Esophagus mucosa (tissue), 1 donor: ENCODE results near the gene RAB33A. TPM values are rescaled to one million over a fixed set of nuclear protein-coding genes. Genes with fewer than 3 reads are reported as not detected.
A peak's percentile ranks its signal among the peaks of the same experiment; 100 is the strongest.

Experiments used
- ATAC-seq: fragments of 200-7000 bp; cut with Tn5 transposase; one replicate; pipeline ENCODE4 v1.9.1; 2020
- total RNA-seq: library from RNA; stranded (reverse); gene quantifications from one replicate; pipeline ENCODE4 v1.2.4, GENCODE V29; 2023
- donor health status: DM: yes; HTN: yes; CAD: no.

The RAB33A gene
- 0.20 TPM for total RNA-seq

DNA sequence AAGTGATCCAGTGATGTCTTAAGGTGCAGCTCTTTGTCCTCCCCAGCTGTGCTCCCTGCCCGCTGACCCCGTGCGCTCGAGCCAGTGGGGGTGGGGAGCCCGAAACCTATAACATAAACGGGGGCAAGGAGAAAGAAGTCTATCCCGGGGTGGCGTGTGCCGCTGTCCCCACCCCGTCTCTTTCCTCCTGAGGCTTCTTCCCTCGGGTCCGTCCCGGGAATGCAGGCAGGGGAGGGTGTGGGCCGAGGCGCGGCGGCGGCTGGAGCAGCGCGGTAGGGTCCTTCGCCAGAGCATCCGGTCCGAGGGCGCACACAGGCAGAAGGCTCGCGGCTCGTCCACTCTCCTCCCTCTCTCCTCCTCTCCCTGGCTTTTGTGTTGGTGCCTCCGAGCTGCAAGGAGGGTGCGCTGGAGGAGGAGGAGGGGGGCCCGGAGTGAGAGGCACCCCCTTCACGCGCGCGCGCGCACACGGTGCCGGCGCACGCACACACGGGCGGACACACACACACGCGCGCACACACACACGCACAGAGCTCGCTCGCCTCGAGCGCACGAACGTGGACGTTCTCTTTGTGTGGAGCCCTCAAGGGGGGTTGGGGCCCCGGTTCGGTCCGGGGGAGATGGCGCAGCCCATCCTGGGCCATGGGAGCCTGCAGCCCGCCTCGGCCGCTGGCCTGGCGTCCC, at the start of gene RAB33A:
TSS of gene RAB33A (plus strand) at position 517 of the 681 bp plus-strand sequence. CDS start at position 618, 101 bp downstream.
- peak; percentile 36 for ATAC-seq

DNA sequence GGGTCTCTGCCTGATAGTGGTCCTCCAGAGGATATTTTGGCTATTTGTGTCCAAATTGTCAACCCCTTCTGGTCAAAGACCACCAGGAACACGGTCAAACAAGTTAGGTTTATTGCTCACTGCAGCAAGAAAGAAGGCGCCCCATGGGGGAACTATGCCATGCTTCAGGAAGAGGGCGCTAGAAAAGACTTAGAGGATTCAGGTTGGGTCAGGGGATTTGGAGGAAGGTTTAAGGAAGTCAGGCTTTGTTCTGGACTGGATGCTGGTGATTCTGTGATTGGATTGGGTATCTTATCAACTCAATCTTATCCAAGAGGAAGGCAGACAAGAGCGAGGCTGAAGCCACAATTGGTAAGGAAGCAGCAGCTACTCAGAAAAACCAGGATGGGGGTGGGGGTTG, 47.2 kb upstream of the RAB33A start:
- no peak for ATAC-seq

DNA sequence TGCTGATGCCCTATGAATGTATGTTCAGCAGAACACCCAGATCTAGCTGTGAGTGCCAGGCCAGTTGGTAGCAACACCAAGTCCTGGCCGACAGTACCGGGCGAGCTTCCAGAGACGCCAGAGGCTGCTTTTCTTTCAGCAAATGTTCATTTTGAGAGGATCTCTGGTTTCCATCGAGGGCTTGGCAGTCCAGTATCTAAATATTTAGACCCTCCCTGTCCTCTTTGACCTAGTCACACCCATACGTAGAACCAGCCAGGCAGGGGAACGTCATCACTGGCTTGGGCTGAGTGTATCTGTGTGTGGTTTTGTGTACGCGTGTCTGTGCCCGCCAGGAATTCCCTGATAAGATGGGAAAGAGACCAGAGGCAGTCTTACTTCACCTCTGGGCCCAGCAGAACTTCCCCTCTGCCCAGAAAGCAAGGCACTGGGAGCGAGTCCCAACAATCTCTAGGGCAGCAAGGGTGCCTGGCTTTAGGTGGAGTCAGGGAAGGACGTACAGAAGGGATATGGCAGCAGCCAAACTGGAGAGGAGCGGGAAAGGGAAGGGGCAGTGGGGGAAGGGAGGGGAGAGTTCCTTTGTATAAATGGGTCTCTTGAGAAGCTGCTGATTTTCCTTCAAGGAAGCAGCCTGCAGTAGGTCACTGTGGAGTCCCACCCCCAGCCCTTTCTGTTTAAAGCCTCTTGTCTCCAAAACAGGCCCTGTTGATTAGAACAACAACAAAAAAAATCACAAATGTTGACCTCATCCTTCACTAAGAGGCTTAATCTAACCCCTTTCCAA, 46.5 kb upstream of the RAB33A start:
- ATAC-seq = peak; percentile 84

DNA sequence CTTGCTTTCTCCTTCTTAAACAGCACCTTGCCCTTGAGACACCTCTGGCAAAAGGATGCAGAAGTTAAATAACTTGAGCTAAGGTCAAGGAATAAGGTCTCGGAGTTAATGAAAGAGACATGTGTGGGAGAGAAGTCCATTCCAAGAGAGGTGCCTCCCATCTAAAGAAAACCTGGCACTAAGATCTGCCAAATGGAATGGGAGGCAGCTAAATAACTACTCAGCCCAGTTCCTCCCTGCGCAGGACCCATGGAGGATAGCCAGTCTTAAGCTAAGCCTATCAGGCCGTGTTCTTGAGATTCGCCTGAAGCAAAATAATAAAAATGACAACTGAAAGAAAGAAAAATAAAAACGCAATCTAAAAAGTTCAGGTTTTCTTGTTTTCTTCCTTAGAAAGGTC, 40.8 kb upstream of the RAB33A start:
- no peak for ATAC-seq

DNA sequence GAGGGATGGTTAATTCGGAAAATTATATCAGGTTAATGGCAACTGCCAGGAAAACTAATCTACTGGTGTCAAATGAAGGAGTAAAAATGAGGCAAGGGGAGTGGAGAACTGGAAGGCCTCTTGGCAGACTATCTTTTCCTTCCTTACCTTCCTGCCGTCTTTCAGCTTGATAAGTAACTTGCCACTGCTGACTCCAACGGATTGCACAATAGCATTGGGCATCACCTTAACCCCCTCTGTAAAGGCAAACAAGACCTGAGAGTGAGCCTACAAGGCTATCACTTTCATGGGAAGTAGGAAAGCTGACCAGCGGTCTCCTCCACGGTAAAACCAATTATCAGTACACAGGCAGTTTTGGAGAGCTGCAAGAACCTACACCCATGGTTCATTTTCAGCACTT, 35.3 kb upstream of the RAB33A start:
- no peak for ATAC-seq

DNA sequence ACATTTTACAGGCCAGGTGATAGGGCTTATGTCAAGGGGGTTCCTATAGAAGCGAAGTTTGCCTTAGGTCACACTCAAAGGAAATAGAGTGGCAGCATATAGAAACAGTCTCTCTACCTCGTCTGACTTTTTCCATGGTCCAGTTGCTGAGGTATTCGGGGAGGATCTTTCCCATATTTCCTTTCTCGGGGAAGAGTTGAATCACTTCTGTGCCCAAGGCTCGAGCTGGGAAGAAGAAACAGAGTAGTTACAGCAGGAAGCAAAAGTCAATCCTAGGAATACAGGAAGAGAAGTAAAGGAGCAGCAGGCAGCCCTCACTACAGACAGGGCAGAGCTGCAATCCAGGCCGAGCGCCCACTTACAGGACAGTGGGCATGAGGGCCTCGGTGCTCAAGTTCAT, 34.8 kb upstream of the RAB33A start:
- no peak for ATAC-seq

DNA sequence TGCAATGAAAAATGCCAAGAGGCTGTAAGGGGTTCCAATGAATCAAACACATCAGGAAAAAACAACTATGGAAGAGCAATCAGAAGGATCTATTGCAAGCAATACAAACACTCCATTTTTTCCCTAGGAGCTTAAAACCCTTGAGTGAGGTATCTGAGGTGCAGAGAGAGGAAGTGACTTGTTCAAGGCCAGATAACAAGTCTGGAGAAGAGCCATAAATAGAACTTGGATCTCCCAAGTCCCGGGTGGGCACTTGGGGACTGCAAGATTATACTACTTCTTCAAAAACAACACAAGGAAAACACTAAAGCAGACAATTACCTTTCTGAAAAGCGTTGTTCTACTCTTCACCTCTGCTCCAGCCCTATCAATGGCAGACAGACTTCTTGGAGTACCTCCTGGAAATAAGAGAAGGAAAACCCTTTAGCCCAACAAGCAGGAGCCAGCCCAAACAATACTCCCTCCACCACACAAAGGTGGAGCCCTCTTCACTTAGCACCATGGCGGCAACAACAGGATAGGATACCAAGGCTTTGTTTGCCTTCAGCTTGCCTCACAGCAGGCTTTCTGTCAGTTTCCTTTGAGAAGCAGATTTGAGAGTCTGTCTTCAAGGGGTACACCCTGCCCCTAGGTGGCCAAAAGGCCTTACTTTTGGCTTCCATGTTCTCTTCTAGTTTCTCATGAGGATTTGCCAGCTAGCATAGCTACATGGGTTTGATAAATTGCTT, 32.1 kb upstream of the RAB33A start:
- ATAC-seq = no peak

DNA sequence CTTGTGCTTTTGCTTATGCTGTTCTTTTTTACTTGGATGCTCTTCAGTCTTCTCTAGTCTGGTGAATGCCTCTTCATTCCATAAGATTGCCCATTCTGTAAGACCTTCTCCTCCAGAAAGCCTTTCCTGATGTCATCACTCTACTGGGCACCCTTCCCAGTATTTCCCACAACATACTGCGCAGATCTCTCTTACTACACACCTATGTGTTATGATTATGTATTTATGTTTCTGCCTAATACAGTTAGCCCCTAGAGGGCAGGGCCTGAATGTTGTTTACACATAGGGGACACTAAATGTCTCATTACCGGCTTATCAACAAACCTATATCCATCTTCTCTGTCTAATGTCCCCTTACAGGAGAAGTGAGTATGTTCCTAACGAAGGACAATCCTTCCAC, 27.3 kb upstream of the RAB33A start:
- ATAC-seq = no peak

DNA sequence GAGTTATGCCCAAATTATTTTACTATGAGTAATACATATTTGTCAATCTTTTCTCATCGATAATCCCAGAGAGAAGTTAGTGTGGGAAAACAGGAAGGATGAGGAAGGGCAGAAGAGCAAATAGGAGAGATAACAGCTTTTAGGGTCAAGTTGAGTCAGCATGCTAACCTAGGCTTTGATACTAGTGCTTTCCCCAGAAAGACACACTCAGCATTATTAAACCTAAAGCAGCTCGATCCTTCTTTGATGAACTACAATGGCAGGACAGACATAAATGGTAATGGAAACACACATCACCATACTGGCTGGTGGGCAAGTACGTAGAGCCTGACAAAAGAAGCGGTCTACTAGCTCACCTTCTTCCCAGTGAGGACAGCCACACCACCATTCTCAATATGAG, 26.6 kb upstream of the RAB33A start:
- no peak for ATAC-seq

DNA sequence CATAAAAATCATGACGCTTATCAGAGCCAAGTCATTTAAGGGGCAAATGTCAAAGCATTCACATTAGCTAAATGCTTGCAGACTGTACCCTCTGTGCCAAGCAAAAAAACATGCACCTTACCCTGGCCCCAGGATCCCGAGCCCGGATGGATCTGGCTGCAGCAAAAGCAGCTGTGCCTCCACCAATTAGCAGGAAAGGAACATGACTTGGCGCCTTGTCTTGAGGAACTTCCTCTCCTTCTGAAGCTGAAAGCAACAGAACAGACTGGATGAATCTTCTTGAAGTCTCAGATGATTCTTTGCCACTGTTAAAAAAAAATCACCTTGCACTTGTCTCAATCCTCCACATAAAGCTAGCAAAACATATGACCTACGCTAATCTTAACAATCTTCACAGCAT, 24.1 kb upstream of the RAB33A start:
- no peak for ATAC-seq

DNA sequence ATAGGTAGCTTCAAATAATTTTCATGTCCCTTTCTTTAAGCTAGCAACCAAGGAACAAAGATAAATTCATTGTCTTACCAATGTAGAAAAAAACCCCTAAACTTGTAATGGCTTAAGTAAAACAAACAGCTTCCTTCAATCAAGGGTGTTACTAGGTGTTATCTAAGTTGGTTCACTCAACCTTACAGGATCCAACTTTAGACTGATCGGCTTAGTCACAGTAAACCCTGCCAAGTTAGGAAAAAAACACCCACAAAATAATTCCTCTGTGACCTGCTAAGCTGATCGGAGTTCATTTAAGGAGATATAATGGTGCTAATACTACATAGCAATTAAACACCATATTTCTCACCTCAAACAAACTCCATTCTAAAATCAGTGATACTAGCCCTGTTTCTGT, 16.2 kb upstream of the RAB33A start:
- ATAC-seq = no peak

DNA sequence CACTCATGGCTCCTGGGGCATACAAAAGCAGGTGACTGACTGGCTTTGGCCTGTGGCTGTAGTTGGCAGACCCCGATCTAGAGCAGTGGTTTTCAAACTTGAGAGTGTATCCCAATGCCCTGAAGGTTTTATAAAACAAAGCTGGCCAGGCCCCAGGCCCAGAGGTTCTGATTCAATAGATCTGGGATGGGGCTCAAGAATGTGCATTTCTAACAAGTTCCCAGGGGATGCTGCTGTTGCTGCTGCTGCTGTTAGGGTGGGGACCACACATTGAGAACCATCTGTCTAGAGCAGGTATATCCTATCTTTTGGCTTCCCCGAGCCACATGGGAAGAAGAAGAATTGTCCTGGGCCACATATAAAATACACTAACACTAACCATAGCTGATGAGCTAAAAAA, 13.5 kb upstream of the RAB33A start:
- ATAC-seq = no peak

DNA sequence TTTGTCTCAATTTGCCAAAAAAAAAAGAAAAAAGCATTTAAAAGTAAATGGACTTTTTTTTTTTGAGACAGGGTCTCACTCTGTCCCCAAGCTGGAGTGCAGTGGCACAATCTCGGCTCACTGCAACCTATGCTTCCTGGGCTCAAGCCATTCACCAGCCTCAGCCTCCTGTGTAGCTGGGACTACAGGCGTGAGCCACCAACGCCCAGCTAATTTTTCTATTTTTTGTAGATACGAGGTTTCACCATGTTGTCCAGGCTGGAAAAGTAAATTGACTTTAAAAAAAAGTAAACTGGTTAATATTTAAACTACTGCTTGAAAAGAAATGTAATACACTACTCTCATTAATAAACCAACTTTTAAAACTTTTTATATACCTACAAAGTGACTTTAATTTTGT, 12.0 kb upstream of the RAB33A start:
- no peak for ATAC-seq

DNA sequence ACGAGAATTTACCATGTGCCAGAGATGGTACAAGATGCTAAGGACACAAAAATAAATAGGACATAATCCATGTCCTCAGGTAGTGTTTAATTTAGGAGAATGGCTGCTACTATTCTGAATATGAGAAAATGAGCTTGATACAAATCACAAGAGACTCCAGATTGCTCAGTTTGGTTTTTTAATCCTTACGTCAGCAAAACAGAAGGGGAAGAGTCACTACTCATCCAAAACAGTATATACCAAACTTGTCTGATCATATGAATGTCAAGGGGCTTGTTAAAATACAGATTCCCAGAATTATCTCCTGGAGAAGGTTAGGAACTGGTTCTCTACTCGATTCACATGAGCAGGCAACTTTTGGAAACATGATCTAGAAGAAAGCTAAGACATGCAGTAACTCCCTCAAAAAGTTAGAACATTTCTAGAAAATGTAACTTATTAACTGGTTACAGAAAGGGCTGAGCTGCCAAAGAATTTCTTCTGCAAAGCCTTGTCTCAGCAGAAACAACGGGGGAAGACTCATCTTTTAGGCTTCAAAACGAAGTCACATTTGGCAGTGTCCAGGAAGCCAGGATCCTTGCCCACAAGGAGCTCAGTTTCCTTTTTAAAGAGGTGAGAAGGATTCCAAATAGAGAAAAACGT, 9.5 kb upstream of the RAB33A start:
- no peak for ATAC-seq

DNA sequence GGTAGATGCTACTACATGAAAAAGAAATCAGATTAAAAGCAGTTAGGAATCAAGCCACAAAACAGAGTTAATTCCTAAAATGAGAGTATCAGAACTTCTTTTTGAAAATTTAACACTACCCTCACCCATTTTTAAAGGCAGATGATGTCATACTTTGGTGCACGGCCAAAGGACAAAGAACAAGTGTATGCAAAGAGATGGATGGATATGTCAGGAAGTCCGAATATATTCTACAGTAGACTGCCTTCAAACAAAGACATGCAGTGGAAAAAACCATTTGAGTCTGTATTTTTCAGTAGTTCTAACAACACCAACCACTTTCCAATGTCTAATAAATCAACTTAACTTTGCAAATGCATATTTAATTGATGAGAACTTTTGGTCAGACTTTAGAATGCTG, 8.4 kb upstream of the RAB33A start:
- no peak for ATAC-seq

DNA sequence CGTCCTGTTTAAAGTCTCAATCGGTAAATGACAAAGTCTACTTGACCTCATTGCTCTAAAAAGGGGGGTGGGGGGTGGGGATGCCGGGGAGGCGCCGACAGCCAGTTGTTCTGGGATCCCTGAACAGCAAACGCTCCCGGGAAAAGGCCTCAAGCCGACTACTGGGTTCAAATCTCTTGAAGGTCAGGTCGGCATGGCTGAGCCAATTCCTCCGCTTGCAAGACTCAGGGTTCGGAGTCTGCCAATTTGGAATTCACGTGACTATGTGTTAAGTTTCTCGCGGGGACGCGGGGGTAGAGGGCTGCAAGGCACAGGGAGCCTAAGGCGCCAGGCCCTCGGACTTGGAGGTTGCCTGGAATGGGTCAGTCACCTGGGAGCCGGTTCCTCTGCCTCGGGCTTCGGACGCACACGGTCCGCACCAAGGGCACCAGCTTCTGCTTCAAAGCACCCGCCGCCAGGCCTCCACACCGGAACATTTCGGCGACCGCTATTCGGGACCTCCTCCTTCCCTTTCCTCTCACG, 6.5 kb upstream of the RAB33A start:
- no peak for ATAC-seq

DNA sequence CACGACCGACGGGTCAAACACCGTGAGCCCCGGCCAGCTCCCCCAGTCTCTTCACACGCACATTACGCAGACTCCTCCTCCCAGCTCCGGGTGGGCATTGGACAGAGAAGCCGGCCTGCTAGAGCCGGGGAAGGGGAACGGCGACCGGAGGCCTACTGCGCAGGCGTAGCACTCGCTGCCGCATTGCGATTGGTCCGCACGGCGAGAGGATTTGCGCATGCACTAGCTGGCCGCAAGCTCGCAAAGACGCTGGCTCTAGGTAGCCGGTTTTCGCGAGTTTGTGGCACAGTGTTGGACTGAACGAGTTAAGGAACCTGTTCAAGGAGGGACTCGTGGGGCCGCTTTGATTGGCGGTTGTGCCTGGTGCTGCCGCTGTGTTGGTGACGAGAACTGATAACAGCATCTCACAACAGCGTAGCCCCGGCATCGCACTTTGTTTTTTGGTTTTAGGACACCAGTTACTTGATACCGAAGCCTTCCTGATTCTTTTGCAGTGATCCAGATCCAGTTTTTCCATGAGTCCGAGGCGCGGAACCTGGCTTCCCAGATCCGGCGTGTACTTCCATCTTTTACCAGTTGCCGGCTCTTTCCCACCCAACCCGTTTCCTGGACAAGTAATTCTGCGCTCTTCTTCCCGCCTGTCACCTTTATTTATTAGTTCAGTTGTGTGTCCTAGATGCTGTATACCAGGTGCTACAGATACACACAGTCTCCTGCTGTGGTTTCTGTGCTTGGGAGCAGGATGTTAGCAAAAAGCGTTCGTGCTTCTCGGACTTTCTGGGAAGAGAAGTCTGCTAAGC, 5.9 kb upstream of the RAB33A start, which contains the start of gene AIFM1:
TSS of gene AIFM1 (minus strand) at position 139 of the 800 bp plus-strand sequence. CDS start 185 bp downstream, outside the sequence.
- ATAC-seq = peak; percentile 95

DNA sequence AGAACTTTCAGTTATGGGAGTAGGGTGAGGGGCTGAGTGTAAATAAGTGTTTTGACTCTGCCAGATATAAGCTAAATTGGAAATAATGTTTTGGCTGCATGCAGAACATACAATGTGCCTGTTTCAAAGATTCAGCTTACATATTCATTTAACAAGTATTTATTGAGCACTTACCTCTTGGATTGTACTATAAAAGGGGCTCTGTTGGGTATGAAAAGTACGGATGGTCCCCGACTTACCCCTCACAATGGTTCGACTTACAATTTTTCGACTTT, 5.3 kb upstream of the RAB33A start:
- no peak for ATAC-seq

DNA sequence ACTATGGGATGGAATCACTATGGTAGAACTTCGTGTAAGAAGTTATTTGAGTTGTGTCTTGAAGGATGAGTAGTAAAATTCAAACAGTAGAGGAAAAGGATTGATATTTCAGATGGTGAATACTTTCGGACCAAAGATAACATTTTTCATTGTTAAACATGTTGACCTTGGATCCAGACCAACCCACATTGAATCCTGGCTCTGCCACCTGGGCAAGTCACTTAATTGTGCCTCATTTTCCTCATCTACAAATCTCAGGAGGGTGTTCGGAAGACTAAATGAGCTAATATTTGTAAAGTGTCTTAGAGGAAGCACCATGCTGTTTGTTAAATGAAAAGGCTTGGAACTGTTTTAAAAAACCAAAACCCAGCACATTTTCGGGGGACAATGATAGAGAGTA, 4.7 kb upstream of the RAB33A start:
- no peak for ATAC-seq

DNA sequence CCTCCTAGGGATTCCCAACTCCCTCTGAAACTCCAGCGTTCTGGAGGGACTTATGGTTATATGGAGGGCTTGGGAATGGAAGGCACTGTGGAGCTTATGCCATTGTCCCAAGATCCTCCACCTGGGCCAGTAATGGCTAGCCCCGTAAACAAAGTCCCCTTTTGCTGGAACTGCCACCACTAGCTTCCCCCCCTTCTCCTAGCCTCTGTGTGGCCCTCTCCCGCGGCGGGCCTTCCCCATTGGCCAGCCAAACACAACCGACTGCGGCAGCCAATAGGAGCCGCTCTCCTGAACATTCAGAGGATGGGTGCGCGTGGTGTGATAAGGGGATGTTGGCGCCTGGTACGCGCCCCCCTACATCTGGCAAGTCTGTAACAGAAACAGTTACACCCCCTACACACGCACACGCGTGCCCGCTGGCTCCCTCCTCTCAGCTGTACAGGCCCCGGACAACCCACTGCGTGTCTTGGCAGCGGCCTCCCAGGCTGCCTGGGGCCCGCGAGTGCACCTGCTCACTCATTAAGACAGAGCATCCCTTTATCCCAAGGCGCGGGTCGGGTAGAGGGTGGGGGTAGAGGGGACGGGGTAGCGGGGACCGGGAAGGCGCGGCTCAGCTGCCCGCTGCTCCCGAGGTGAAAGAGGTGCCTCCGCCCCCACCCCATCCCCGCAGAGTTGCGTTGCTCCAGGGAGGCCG, 863 bp upstream of the RAB33A start:
- ATAC-seq = peak; percentile 43

DNA sequence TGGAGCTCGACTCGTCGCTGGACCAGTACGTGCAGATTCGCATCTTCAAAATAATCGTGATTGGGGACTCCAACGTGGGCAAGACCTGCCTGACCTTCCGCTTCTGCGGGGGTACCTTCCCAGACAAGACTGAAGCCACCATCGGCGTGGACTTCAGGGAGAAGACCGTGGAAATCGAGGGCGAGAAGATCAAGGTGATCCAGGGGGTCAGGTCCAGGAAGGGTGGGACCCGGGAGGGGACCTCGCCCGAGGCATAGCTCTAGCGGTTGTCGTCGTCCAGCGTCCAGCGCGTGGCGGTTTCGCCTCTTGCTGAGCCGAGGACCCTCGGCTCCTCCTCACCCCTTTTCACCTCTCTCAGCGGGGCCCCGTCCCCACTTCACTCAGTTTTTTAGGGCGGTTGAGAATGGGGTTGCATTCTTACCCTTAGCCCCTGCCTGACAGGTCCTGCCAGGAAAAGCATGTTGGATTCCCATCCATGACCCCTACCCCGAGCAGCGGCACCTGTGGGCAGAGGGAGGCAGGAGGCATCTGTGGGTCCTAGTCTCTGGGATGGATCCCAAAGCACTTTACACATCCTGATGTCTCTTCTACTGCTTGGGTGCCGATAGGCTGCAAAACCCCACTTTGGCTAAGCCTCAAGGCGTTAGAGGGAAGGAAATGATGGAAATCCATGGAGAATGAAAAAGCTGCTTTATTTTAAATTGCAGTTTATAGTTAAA, 524 bp downstream of the RAB33A start:
- no peak for ATAC-seq
